WTC11 (cell line): ENCODE data around the gene PC. TPM values are rescaled to one million over a fixed set of nuclear protein-coding genes. Genes with fewer than 3 reads are reported as not detected.
"Not testable (repeated sequence)": the region's sequence is repeated elsewhere in the genome, so short reads cannot be mapped to it uniquely, and the experiment has no call there.

Source experiments
- ATAC-seq: fragments of 200-7000 bp; cut with Tn5 transposase; 2 replicates; pipeline ENCODE4 v1.10.0; 2021; ENCODE audit warnings: mild to moderate bottlenecking, moderate library complexity
- CTCF ChIA-PET: fragments of 300-600 bp; sonication (Branson Sonifier 250); formaldehyde crosslinking; loops from one replicate; lab custom pipeline; 2021; ENCODE audit warnings: antibody characterized with exemption; lab: Charles Lee
- POLR2A ChIA-PET: fragments of 350-600 bp; sonication (Branson Sonifier 250); formaldehyde crosslinking; loops from one replicate; lab custom pipeline; 2021; ENCODE audit warnings: antibody characterized with exemption; lab: Charles Lee
- DNase-seq: peaks from one replicate; pipeline ENCODE4 v3.0.0; 2021; ENCODE audit warnings: low spot score
- H3K27ac Mint-ChIP-seq: 2 replicates; pipeline ENCODE4 v1.8.0; 2021; ENCODE audit warnings: mixed read lengths
- H3K27me3 Mint-ChIP-seq: 2 replicates; pipeline ENCODE4 v1.8.0; 2021; ENCODE audit warnings: low read depth, mild to moderate bottlenecking, moderate library complexity, mixed read lengths
- H3K36me3 Mint-ChIP-seq: 2 replicates; pipeline ENCODE4 v1.8.0; 2021; ENCODE audit warnings: mixed read lengths
- H3K4me1 Mint-ChIP-seq: 2 replicates; pipeline ENCODE4 v1.8.0; 2022; ENCODE audit warnings: mixed read lengths
- H3K4me3 Mint-ChIP-seq: 2 replicates; pipeline ENCODE4 v1.8.0; 2021; ENCODE audit warnings: mild to moderate bottlenecking, moderate library complexity, mixed read lengths
- H3K9me3 Mint-ChIP-seq: 2 replicates; pipeline ENCODE4 v1.8.0; 2021; ENCODE audit warnings: mixed read lengths
- ELF4 ChIP-seq: sonication (generic); formaldehyde crosslinking; IDR thresholded peaks from 2 replicates; pipeline ENCODE4 v1.8.1; 2022; ENCODE audit warnings: low read depth, mild to moderate bottlenecking, moderate library complexity, missing genetic modification reagents
- JAZF1 ChIP-seq: fragments of 250-450 bp; sonication (Bioruptor Pico); IDR thresholded peaks from 2 replicates; pipeline ENCODE4 v1.9.0; 2021; ENCODE audit warnings: moderate library complexity, mild to moderate bottlenecking, inconsistent platforms
- MAX ChIP-seq: sonication (generic); formaldehyde crosslinking; IDR thresholded peaks from 2 replicates; pipeline ENCODE4 v1.8.0; 2022; ENCODE audit warnings: mild to moderate bottlenecking, missing genetic modification reagents
- MYBL2 ChIP-seq: sonication (generic); formaldehyde crosslinking; IDR thresholded peaks from 2 replicates; pipeline ENCODE4 v1.8.1; 2023; ENCODE audit warnings: mild to moderate bottlenecking, moderate library complexity, missing genetic modification reagents
- NR1H2 ChIP-seq: sonication (generic); formaldehyde crosslinking; IDR thresholded peaks from 2 replicates; pipeline ENCODE4 v1.9.0; 2021; ENCODE audit warnings: mild to moderate bottlenecking, moderate library complexity, missing genetic modification reagents
- PRDM15 ChIP-seq: sonication (generic); formaldehyde crosslinking; IDR thresholded peaks from 2 replicates; pipeline ENCODE4 v1.8.0; 2022; ENCODE audit warnings: missing genetic modification reagents
- SOX15 ChIP-seq: fragments of 250-450 bp; sonication (Bioruptor Pico); IDR thresholded peaks from 2 replicates; pipeline ENCODE4 v1.9.0; 2021; ENCODE audit warnings: mild to moderate bottlenecking
- ZBTB43 ChIP-seq: sonication (generic); formaldehyde crosslinking; IDR thresholded peaks from 2 replicates; pipeline ENCODE4 v1.8.1; 2023; ENCODE audit warnings: mild to moderate bottlenecking, missing genetic modification reagents
- ZMAT4 ChIP-seq: fragments of 250-450 bp; sonication (Bioruptor Pico); IDR thresholded peaks from 2 replicates; pipeline ENCODE4 v1.9.0; 2021; ENCODE audit warnings: mild to moderate bottlenecking
- ZNF121 ChIP-seq: sonication (generic); formaldehyde crosslinking; IDR thresholded peaks from 2 replicates; pipeline ENCODE4 v1.8.0; 2023; ENCODE audit warnings: missing genetic modification reagents
- ZNF425 ChIP-seq: fragments of 250-450 bp; sonication (Bioruptor Pico); conservative IDR thresholded peaks from 2 replicates; pipeline ENCODE4 v1.9.0; 2021; ENCODE audit warnings: mild to moderate bottlenecking
- total RNA-seq: library from RNA; stranded (reverse); gene quantifications from 3 replicates; pipeline ENCODE4 v1.2.3, GENCODE V29; 2021
- TF ChIP-seq, protein P1 (sequence below): fragments of 250-450 bp; sonication (Bioruptor Pico); IDR thresholded peaks from 2 replicates; pipeline ENCODE4 v1.8.0; 2021; ENCODE audit warnings: mild to moderate bottlenecking

PC gene
- total RNA-seq, 1 experiment from 2014 or later: 27.2 TPM

GRCh38 chr11:66810576-66811185 lies 147.5 kb downstream of the PC start:
- ChIA-PET CTCF (interaction anchor here (0.7 to 1.6 kb wide), 3 partner anchors 72 to 372 kb away, joined by 3 to 5 read pairs (median 3); partner anchors contain the start of gene MRPL11), POLR2A (no interaction called here)
- Mint-ChIP-seq H3K27me3 (no peaks in the 10 kb centered on the region), H3K4me1 (peaks cover 29% of the 10 kb centered on the region), H3K9me3 (peaks cover 10% of the 10 kb centered on the region), H3K36me3 (peaks cover 13% of the 10 kb centered on the region), H3K4me3 (no peak overlapping the region), H3K27ac (peak overlapping the region; percentile 55)
- TF ChIP-seq SOX15 (CRISPR knock-in tag): no peak
- TF ChIP-seq ZNF425 (CRISPR knock-in tag): no peak
- TF ChIP-seq, protein P1, sequence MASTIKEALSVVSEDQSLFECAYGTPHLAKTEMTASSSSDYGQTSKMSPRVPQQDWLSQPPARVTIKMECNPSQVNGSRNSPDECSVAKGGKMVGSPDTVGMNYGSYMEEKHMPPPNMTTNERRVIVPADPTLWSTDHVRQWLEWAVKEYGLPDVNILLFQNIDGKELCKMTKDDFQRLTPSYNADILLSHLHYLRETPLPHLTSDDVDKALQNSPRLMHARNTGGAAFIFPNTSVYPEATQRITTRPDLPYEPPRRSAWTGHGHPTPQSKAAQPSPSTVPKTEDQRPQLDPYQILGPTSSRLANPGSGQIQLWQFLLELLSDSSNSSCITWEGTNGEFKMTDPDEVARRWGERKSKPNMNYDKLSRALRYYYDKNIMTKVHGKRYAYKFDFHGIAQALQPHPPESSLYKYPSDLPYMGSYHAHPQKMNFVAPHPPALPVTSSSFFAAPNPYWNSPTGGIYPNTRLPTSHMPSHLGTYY (CRISPR knock-in tag): no peak
- TF ChIP-seq NR1H2 (CRISPR knock-in tag): no peak
- no peak for DNase-seq
- ATAC-seq: peak; percentile 73

GRCh38 chr11:66809592-66809991 lies 148.6 kb downstream of the PC start:
- H3K9me3 Mint-ChIP-seq: peaks cover 10% of the 10 kb centered on the region
- POLR2A ChIA-PET: no interaction called here
- H3K4me1 Mint-ChIP-seq: peaks cover 29% of the 10 kb centered on the region
- ATAC-seq (no peak), DNase-seq (no peak)
- TF ChIP-seq MYBL2 (CRISPR knock-in tag) (no peak), ZNF121 (peak; percentile 67; the same call in 1 of the 2 replicates), PRDM15 (CRISPR knock-in tag) (no peak)
- H3K27me3 Mint-ChIP-seq: no peaks in the 10 kb centered on the region
- no peak overlapping the region for H3K4me3 Mint-ChIP-seq
- H3K36me3 Mint-ChIP-seq: peaks cover 13% of the 10 kb centered on the region
- CTCF ChIA-PET: interaction anchor here (0.5 kb wide), 1 partner anchor 733 kb away, joined by 3 read pairs; no protein-coding TSS in a partner anchor
- H3K27ac Mint-ChIP-seq: no peak overlapping the region

- POLR2A ChIA-PET: no interaction called here
- H3K4me3 Mint-ChIP-seq: no peak overlapping the region
- H3K27ac Mint-ChIP-seq: peak overlapping the region; percentile 23; the same call in 1 of the 2 replicates
- no peaks in the 10 kb centered on the region for H3K27me3 Mint-ChIP-seq
- ATAC-seq: no peak
- DNase-seq: no peak
- no peaks in the 10 kb centered on the region for H3K9me3 Mint-ChIP-seq
- no peak for TF ChIP-seq ELF4
- TF ChIP-seq MYBL2 (CRISPR knock-in tag): no peak
- no peak for TF ChIP-seq ZMAT4 (CRISPR knock-in tag)
- TF ChIP-seq, protein P1 (CRISPR knock-in tag): no peak
- TF ChIP-seq MAX (CRISPR knock-in tag): no peak
- no peak for TF ChIP-seq ZBTB43 (CRISPR knock-in tag)
- no peak for TF ChIP-seq JAZF1 (CRISPR knock-in tag)
- H3K4me1 Mint-ChIP-seq: no peaks in the 10 kb centered on the region
- CTCF ChIA-PET: no interaction called here
- peaks cover 2% of the 10 kb centered on the region; the same call in 1 of the 2 replicates for H3K36me3 Mint-ChIP-seq
These were observed 157.3 kb downstream of the PC start for GRCh38 chr11:66800720-66801428.

DNA sequence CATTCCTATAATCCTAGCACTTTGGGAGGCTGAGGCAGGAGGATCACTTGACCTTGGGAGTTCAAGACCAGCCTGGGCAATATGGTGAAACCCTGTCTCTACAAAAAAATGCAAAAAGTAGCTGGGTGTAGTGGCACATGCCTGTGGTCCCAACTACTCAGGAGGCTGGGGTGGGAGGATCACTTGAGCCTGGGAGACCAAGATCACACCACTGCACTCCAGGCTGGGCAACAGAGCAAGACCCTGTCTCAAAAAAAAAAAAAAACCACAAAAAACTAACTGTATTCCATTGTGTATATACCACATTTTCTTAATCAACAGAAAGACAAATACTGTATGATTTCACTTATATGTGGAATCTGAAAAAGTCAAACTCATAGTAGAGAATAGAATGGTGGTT lies 158.4 kb downstream of the PC start:
- H3K36me3 Mint-ChIP-seq, H3K27ac Mint-ChIP-seq, H3K27me3 Mint-ChIP-seq, ATAC-seq, H3K4me3 Mint-ChIP-seq, DNase-seq, H3K4me1 Mint-ChIP-seq, CTCF ChIA-PET, POLR2A ChIA-PET, H3K9me3 Mint-ChIP-seq: not testable (repeated sequence)
